C4-2B (cell line): ENCODE data around the gene DCAF12L1.

Experiments used
- H3K27ac ChIP-seq: fragments of 450-650 bp; 2 replicates; pipeline ENCODE4 v1.5.1; 2017
- ZFX ChIP-seq: fragments of 450-650 bp; IDR thresholded peaks from 2 replicates; pipeline ENCODE4 v1.6.1; 2017
- TF ChIP-seq, protein P1 (sequence below): fragments of 450-650 bp; conservative IDR thresholded peaks from 2 replicates; pipeline ENCODE4 v1.5.1; 2017; ENCODE audit warnings: mild to moderate bottlenecking

Gene DCAF12L1

DNA sequence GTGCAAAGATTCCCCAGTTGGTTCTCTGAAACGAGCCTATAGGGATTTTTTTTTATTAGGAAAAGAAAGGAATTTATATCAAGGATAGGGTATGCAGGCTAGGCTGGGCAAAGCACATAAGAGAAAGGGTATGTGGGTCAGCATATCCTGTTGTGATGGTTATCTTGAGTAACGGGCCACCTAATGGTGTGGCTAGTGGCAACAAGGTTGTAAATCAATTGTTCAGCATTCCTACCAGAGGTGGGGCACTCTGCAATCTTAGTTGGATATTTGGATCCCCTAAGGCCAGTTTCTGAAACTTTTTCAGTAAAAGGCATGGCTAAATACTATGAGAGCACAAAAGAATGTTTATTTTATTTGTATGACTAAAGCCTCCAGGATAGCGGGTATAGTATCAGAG is 42.7 kb downstream of the DCAF12L1 start:
- TF ChIP-seq, protein P1, sequence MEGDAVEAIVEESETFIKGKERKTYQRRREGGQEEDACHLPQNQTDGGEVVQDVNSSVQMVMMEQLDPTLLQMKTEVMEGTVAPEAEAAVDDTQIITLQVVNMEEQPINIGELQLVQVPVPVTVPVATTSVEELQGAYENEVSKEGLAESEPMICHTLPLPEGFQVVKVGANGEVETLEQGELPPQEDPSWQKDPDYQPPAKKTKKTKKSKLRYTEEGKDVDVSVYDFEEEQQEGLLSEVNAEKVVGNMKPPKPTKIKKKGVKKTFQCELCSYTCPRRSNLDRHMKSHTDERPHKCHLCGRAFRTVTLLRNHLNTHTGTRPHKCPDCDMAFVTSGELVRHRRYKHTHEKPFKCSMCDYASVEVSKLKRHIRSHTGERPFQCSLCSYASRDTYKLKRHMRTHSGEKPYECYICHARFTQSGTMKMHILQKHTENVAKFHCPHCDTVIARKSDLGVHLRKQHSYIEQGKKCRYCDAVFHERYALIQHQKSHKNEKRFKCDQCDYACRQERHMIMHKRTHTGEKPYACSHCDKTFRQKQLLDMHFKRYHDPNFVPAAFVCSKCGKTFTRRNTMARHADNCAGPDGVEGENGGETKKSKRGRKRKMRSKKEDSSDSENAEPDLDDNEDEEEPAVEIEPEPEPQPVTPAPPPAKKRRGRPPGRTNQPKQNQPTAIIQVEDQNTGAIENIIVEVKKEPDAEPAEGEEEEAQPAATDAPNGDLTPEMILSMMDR, result no peak
- TF ChIP-seq ZFX, result no peak
- H3K27ac ChIP-seq, result no peak overlapping the region
